ENCODE measurements around the gene KMO.
A peak's percentile ranks its signal among the peaks of the same experiment; 100 is the strongest.

KMO gene

DNA sequence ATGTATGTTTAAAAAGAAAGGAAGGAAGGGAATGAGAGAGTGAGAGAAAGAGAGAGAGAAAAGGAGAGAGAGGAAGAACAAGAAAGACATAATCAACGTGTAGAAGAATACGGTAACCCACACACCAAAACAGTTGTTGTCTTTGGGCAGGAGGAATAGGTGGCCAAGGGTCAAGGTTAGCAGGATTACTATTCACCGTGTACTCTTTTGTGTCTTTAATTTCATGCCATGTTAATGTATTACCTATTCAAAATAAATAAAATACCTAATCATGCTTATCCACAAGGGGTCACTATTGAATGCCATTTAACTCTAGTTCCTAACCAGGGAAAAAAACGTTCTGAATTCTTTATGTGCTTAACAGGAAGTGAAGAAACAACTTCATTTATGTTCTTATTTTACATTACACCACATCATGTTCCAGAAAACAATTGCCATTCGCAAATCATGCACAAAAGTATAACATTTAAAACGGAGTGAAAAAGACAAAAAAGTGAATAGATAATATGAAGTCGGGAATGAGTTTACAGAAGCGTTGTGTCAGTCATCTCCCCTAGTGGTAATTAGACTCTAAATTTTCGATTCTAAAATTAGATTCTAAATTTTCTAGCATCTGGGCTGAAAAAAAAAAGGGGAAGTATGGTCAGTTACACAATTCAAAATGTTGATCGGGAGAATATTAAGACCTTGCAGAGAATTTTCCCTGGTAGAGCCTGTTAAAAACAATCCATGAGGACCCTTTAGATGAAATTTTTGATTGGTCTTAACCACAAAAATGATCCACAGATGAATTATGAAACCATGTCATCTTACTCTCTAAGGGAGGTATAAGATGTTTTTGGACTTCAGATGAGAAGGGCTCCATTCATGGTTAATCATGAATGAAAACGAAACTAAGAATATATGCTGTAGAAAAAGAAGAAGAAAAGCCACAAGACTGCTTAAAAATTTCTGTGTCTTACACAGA is 700 bp upstream of the KMO start:
- H3K9me3 Mint-ChIP-seq, result no peaks in the 10 kb centered on the region
- no peaks in the 10 kb centered on the region for H3K27me3 Mint-ChIP-seq (ENCODE audit: low read depth)
- H3K36me3 Mint-ChIP-seq (ENCODE audit: low read depth), result no peaks in the 10 kb centered on the region
- peak overlapping the region; percentile 81 to 89 (median 87) for H3K4me3 Mint-ChIP-seq
- peaks cover 7% of the 10 kb centered on the region for H3K4me1 Mint-ChIP-seq
- peak overlapping the region; percentile 60 to 85 (median 83) for H3K27ac Mint-ChIP-seq
- TF ChIP-seq, protein P1, sequence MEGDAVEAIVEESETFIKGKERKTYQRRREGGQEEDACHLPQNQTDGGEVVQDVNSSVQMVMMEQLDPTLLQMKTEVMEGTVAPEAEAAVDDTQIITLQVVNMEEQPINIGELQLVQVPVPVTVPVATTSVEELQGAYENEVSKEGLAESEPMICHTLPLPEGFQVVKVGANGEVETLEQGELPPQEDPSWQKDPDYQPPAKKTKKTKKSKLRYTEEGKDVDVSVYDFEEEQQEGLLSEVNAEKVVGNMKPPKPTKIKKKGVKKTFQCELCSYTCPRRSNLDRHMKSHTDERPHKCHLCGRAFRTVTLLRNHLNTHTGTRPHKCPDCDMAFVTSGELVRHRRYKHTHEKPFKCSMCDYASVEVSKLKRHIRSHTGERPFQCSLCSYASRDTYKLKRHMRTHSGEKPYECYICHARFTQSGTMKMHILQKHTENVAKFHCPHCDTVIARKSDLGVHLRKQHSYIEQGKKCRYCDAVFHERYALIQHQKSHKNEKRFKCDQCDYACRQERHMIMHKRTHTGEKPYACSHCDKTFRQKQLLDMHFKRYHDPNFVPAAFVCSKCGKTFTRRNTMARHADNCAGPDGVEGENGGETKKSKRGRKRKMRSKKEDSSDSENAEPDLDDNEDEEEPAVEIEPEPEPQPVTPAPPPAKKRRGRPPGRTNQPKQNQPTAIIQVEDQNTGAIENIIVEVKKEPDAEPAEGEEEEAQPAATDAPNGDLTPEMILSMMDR (IDR thresholded peaks at IDR 0.05; ENCODE audit: unreplicated experiment in 3 of 3), result peak; percentile 50 to 70 (median 56)

DNA sequence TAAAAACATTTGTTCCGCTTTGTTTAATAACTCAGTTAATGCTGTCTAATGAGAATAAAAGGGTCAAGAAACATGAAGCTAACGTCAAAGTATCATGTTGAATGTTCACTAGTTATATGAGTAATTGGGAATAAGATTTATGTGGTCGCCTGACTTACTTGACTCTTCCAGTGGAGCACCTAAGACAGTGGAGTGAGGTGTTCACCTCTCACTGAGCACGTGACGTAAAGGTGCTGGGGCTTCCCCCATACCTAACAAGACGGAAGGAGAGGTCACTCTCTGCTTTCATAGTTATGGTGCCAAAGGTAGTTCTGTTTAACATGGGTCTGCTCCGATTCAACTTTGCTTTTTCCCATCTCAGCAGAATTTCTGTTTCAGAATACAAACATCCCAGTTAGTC is 686 bp downstream of the KMO start:
- Mint-ChIP-seq H3K4me1 (peaks cover 7% of the 10 kb centered on the region), H3K27ac (peak overlapping the region in 1 of 3 experiments; percentile 23), H3K4me3 (peak overlapping the region in 1 of 3 experiments; percentile 18), H3K9me3 (no peaks in the 10 kb centered on the region), H3K36me3 (ENCODE audit: low read depth) (no peaks in the 10 kb centered on the region), H3K27me3 (ENCODE audit: low read depth) (no peaks in the 10 kb centered on the region)
- TF ChIP-seq, protein P1 (IDR thresholded peaks at IDR 0.05; ENCODE audit: unreplicated experiment in 3 of 3), result no peak

DNA sequence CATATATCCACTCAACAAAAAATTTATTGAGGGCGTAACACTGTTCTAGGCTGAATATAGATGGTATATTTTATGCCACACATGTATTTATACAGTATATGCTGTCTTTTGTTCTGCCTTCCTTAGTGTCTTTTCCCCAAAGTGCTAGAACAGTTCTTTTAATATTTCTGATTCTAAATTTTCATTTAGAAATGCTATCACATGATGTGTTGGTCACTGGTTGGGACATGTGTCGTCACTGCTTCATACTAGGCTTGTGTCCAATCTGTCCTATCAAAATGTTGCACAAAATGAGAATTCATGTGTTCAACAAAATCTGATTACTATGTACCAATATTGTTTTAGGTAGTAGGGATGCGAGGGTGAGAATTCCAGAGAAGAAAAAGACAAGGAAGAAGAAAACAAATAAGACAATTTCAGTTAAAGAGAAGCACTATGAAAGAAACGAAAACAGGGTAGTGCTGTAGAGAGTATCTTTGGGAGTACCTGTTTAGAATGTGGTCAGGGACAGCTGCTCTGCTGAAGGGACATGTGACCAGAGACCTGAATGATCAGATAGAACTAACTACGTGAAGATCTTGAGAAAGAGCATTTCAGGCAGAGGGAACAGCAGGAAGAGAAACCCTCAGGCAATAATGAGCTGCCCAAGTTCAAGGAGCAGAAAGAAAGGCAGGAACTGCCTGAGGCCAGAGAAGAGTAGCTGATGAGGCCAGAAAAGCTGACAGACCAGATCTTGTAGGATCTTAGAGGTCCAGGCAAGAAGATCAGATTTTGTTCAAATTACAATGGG is 1.3 kb downstream of the KMO start:
- peak overlapping the region in 1 of 3 experiments; percentile 23 for H3K27ac Mint-ChIP-seq
- no peak overlapping the region for H3K4me3 Mint-ChIP-seq
- no peaks in the 10 kb centered on the region for H3K27me3 Mint-ChIP-seq (ENCODE audit: low read depth)
- TF ChIP-seq, protein P1 (IDR thresholded peaks at IDR 0.05; ENCODE audit: unreplicated experiment in 3 of 3), result no peak
- H3K9me3 Mint-ChIP-seq, result no peaks in the 10 kb centered on the region
- H3K36me3 Mint-ChIP-seq (ENCODE audit: low read depth), result no peaks in the 10 kb centered on the region
- H3K4me1 Mint-ChIP-seq, result peaks cover 7% of the 10 kb centered on the region

DNA sequence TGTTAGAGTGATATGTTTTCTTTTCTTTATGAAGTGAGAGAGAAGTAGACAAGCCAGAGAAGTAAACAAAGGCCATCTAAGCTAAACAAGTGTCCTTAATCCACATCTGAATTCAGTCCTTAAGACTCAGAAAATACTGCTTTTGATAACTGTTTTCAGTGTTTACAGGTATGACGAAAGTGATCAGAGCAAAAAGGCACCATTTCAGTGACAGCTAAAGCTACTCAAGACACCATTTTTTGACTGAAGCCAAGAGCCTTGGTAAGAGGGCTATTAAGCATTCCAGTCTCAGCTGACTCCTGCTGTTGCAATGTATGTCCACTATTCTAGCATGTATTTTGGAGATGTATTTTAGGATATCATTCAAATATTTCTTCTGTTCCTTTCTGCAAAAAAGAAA is 4.1 kb downstream of the KMO start:
- H3K36me3 Mint-ChIP-seq (ENCODE audit: low read depth), result no peaks in the 10 kb centered on the region
- TF ChIP-seq, protein P1 (IDR thresholded peaks at IDR 0.05; ENCODE audit: unreplicated experiment in 3 of 3), result no peak
- no peaks in the 10 kb centered on the region for H3K9me3 Mint-ChIP-seq
- H3K4me1 Mint-ChIP-seq, result peaks cover 6% of the 10 kb centered on the region
- no peaks in the 10 kb centered on the region for H3K27me3 Mint-ChIP-seq (ENCODE audit: low read depth)
- H3K4me3 Mint-ChIP-seq, result no peak overlapping the region
- no peak overlapping the region for H3K27ac Mint-ChIP-seq

DNA sequence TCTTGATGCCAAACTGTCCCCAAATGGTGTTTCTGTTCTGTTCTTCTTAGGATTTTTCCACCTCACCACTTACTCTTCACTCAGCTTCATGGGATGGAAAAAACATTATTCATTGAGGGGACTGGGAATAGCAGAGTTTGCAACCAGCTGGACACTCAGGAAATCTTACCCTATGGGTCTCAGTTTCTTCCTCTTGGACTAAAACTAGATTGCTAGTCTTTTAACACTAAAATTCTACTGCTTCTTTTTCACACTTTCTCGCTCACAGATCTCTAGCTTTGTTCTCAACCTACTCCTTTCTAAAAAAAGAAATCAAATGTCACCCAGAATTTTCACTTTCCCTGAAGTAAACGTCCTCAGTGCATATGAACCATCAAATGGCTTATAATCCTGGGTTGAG is 4.8 kb downstream of the KMO start:
- TF ChIP-seq, protein P1 (IDR thresholded peaks at IDR 0.05; ENCODE audit: unreplicated experiment in 3 of 3), result no peak
- Mint-ChIP-seq H3K4me1 (no peaks in the 10 kb centered on the region), H3K36me3 (ENCODE audit: low read depth) (no peaks in the 10 kb centered on the region), H3K4me3 (no peak overlapping the region), H3K27me3 (ENCODE audit: low read depth) (no peaks in the 10 kb centered on the region), H3K27ac (no peak overlapping the region), H3K9me3 (no peaks in the 10 kb centered on the region)
